IMR-90 (cell line): ENCODE data around the gene RAD51B. TPM values are rescaled to one million over a fixed set of nuclear protein-coding genes. Genes with fewer than 3 reads are reported as not detected.
A peak's percentile ranks its signal among the peaks of the same experiment; 100 is the strongest.

Source experiments
- ATAC-seq: fragments of 200-7000 bp; cut with Tn5 transposase; 2 replicates; pipeline ENCODE4 v1.9.1; 2020; ENCODE audit warnings: low read depth, mild to moderate bottlenecking, moderate library complexity
- BruUV-seq: library from RNA; stranded (reverse); fragments of 400-500 nt; replicated peaks from 2 replicates; lab custom pipeline; 2021; lab: Mats Ljungman, UMichigan
- CTCF ChIA-PET: fragments of 300-600 bp; formaldehyde crosslinking; extraction: SDS; loops from one replicate; lab custom pipeline; 2021; ENCODE audit warnings: antibody characterized with exemption; lab: Yijun Ruan, JAX
- POLR2A ChIA-PET: fragments of 300-600 bp; sonication (Branson Sonifier 250); formaldehyde crosslinking; loops from one replicate; lab custom pipeline; 2022; ENCODE audit warnings: antibody characterized with exemption; ENCODE audit not compliant: unreplicated experiment; lab: Charles Lee
- DNase-seq: peaks from one replicate; pipeline ENCODE4 v3.0.0; 2013
- H2AFZ ChIP-seq: replicated peaks from 2 replicates; pipeline ENCODE3; 2013; ENCODE audit warnings: low read length, mild to moderate bottlenecking; ENCODE audit not compliant: poor library complexity
- H2AK5ac ChIP-seq: 2 replicates; pipeline ENCODE4 v1.6.1; 2013; ENCODE audit warnings: low read depth, low read length, inconsistent platforms
- H2AK9ac ChIP-seq: replicated peaks from 2 replicates; pipeline ENCODE3; 2013; ENCODE audit warnings: mild to moderate bottlenecking, low read depth, low read length, moderate library complexity; ENCODE audit not compliant: poor library complexity
- H2BK120ac ChIP-seq: 2 replicates; pipeline ENCODE4 v1.6.1; 2013; ENCODE audit warnings: low read depth, low read length, inconsistent platforms
- H2BK15ac ChIP-seq: 3 replicates; pipeline ENCODE4 v1.6.1; 2013; ENCODE audit warnings: low read depth, low read length, inconsistent platforms
- H2BK20ac ChIP-seq: 2 replicates; pipeline ENCODE4 v1.6.1; 2013; ENCODE audit warnings: low read depth, mild to moderate bottlenecking, inconsistent platforms, low read length, moderate library complexity
- H2BK5ac ChIP-seq: 2 replicates; pipeline ENCODE4 v1.6.1; 2013; ENCODE audit warnings: mild to moderate bottlenecking, low read depth, low read length, inconsistent platforms; ENCODE audit not compliant: poor library complexity, severe bottlenecking
- H3K14ac ChIP-seq: replicated peaks from 2 replicates; pipeline ENCODE4 v1.6.1; 2013; ENCODE audit warnings: low read depth, low read length, inconsistent platforms
- H3K18ac ChIP-seq: 2 replicates; pipeline ENCODE4 v1.6.1; 2013; ENCODE audit warnings: low read depth, low read length, control low read depth
- H3K23ac ChIP-seq: 2 replicates; pipeline ENCODE4 v1.6.1; 2013; ENCODE audit warnings: low read depth, low read length, inconsistent platforms
- H3K27ac ChIP-seq: 2 replicates; pipeline ENCODE4 v1.5.1; 2013; ENCODE audit warnings: mild to moderate bottlenecking, control low read depth, low read length; ENCODE audit not compliant: insufficient read depth
- H3K27me3 ChIP-seq: 2 replicates; pipeline ENCODE4 v1.6.1; 2013; ENCODE audit warnings: low read length; ENCODE audit not compliant: control insufficient read depth, insufficient read depth
- H3K36me3 ChIP-seq: 2 replicates; pipeline ENCODE4 v1.6.1; 2013; ENCODE audit warnings: low read length, mixed read lengths; ENCODE audit not compliant: control insufficient read depth, insufficient read depth
- H3K4ac ChIP-seq: 2 replicates; pipeline ENCODE4 v1.6.1; 2013; ENCODE audit warnings: low read depth, low read length, inconsistent platforms
- H3K4me1 ChIP-seq: 2 replicates; pipeline ENCODE4 v1.6.1; 2013; ENCODE audit warnings: low read length, mixed read lengths; ENCODE audit not compliant: control insufficient read depth, insufficient read depth
- H3K4me2 ChIP-seq: 2 replicates; pipeline ENCODE4 v1.6.1; 2013; ENCODE audit warnings: low read depth, mild to moderate bottlenecking, control low read depth, low read length, moderate library complexity
- H3K4me3 ChIP-seq: 2 replicates; pipeline ENCODE4 v1.5.1; 2013; ENCODE audit warnings: low read depth, mild to moderate bottlenecking, control low read depth, low read length, moderate library complexity; ENCODE audit not compliant: insufficient read depth
- H3K56ac ChIP-seq: 2 replicates; pipeline ENCODE4 v1.6.1; 2013; ENCODE audit warnings: low read length, inconsistent platforms; ENCODE audit not compliant: insufficient read depth; ENCODE audit errors: extremely low read depth
- H3K79me1 ChIP-seq, 2 experiments: 2 replicates each; pipeline ENCODE4 v1.6.1; 2013; ENCODE audit warnings: low read length in 2 of 2, inconsistent platforms in 1 of 2, low read depth in 1 of 2
- H3K9ac ChIP-seq: 2 replicates; pipeline ENCODE4 v1.6.1; 2013; ENCODE audit warnings: low read depth, low read length, control low read depth
- H3K9me1 ChIP-seq: 2 replicates; pipeline ENCODE4 v1.6.1; 2013; ENCODE audit warnings: low read length, inconsistent platforms; ENCODE audit not compliant: insufficient read depth
- H3K9me3 ChIP-seq: 2 replicates; pipeline ENCODE4 v1.6.1; 2013; ENCODE audit warnings: low read length; ENCODE audit not compliant: control insufficient read depth, insufficient read depth
- H4K20me1 ChIP-seq: 2 replicates; pipeline ENCODE4 v1.6.1; 2013; ENCODE audit warnings: low read length, inconsistent platforms; ENCODE audit not compliant: insufficient read depth
- H4K5ac ChIP-seq: 2 replicates; pipeline ENCODE4 v1.6.1; 2013; ENCODE audit warnings: mild to moderate bottlenecking, low read depth, low read length, control low read depth
- H4K8ac ChIP-seq, 2 experiments: 2 replicates each; pipeline ENCODE4 v1.6.1; 2013; ENCODE audit warnings: low read depth in 2 of 2, low read length in 2 of 2, control low read depth in 1 of 2, inconsistent platforms in 1 of 2
- H4K91ac ChIP-seq: 2 replicates; pipeline ENCODE4 v1.6.1; 2013; ENCODE audit warnings: low read depth, low read length, inconsistent platforms; ENCODE audit not compliant: insufficient read depth
- BHLHE40 ChIP-seq: fragments of 150-350 bp; IDR thresholded peaks from 2 replicates; pipeline ENCODE4 v1.6.1; 2016; ENCODE audit warnings: mild to moderate bottlenecking, low read depth, low read length
- CEBPB ChIP-seq: IDR thresholded peaks from 2 replicates; pipeline ENCODE4 v1.6.1; 2012; ENCODE audit warnings: low read depth, low read length, improper control_type of control experiment
- CHD1 ChIP-seq: IDR thresholded peaks from 2 replicates; pipeline ENCODE4 v1.6.1; 2012; ENCODE audit warnings: low read depth, low read length, improper control_type of control experiment
- FOS ChIP-seq: fragments of 150-350 bp; IDR thresholded peaks from 2 replicates; pipeline ENCODE4 v1.6.1; 2016; ENCODE audit warnings: low read depth, low read length
- MAFK ChIP-seq: IDR thresholded peaks from 2 replicates; pipeline ENCODE4 v1.6.1; 2012; ENCODE audit warnings: low read depth, low read length, improper control_type of control experiment
- MAZ ChIP-seq: IDR thresholded peaks from 2 replicates; pipeline ENCODE4 v1.6.1; 2012; ENCODE audit warnings: low read depth, mild to moderate bottlenecking, low read length, improper control_type of control experiment, moderate library complexity, borderline replicate concordance
- MXI1 ChIP-seq: IDR thresholded peaks from 2 replicates; pipeline ENCODE4 v1.6.1; 2012; ENCODE audit warnings: low read depth, mild to moderate bottlenecking, low read length, moderate library complexity, borderline replicate concordance
- NFE2L2 ChIP-seq: fragments of 150-350 bp; IDR thresholded peaks from 2 replicates; pipeline ENCODE4 v1.6.1; 2016; ENCODE audit warnings: low read depth, mild to moderate bottlenecking, low read length
- POLR2A ChIP-seq: IDR thresholded peaks from 2 replicates; pipeline ENCODE4 v1.6.1; 2012; ENCODE audit warnings: mild to moderate bottlenecking, low read depth, low read length
- RAD21 ChIP-seq: IDR thresholded peaks from 2 replicates; pipeline ENCODE4 v1.6.1; 2012; ENCODE audit warnings: low read length, improper control_type of control experiment
- RCOR1 ChIP-seq: IDR thresholded peaks from 2 replicates; pipeline ENCODE4 v1.6.1; 2012; ENCODE audit warnings: mild to moderate bottlenecking, low read length, improper control_type of control experiment; ENCODE audit not compliant: insufficient replicate concordance
- RFX5 ChIP-seq: IDR thresholded peaks from 2 replicates; pipeline ENCODE4 v1.8.0; 2012; ENCODE audit warnings: low read depth, mild to moderate bottlenecking, low read length, moderate library complexity
- SMC3 ChIP-seq: fragments of 150-350 bp; IDR thresholded peaks from 2 replicates; pipeline ENCODE4 v1.6.1; 2016; ENCODE audit warnings: low read depth, mild to moderate bottlenecking, antibody characterized with exemption, low read length, moderate library complexity
- WGBS, 2 experiments: methylation state at CpG; one replicate each; pipeline versions ENCODE4 v1.1.5 to v1.1.7; 2013; ENCODE audit warnings: missing lambda C conversion rate in 2 of 2; ENCODE audit not compliant: insufficient read length in 1 of 2; ENCODE audit errors: extremely low coverage in 2 of 2; 5-methylcytosine and 5-hydroxymethylcytosine counted together
- dilution Hi-C: fragments of 300-500 bp; cut with HindIII; formaldehyde crosslinking; loops from one replicate; pipeline ENCODE4 v1.14.3; 2018; ENCODE audit warnings: low sequenced_read_pairs; ENCODE audit not compliant: unreplicated experiment
- in situ Hi-C: fragments of 300-500 bp; cut with MboI; formaldehyde crosslinking; loops from 3 replicates; pipeline ENCODE4 v1.14.3; 2019; ENCODE audit warnings: low sequenced_read_pairs, inconsistent platforms, mixed read lengths
- intact Hi-C: fragments of 100-400 bp; cut with micrococcal nuclease; formaldehyde crosslinking; loops from 2 replicates; pipeline ENCODE4 v1.10.0; 2022
- polyA plus RNA-seq, 3 experiments: library from polyadenylated mRNA; depleted of rRNA; stranded (reverse); fragments of >200 nt; gene quantifications; 2 replicates each; pipeline ENCODE4 v1.2.3, GENCODE V29; 2012; ENCODE audit warnings: low replicate concordance in 1 of 3
- total RNA-seq: library from RNA; depleted of rRNA; stranded (reverse); fragments of >200 nt; gene quantifications from 2 replicates; pipeline ENCODE4 v1.2.3, GENCODE V29; 2012
- TF ChIP-seq, protein P1 (sequence below): fragments of 150-350 bp; IDR thresholded peaks from 2 replicates; pipeline ENCODE4 v1.6.1; 2016; ENCODE audit warnings: low read depth, mild to moderate bottlenecking, low read length, moderate library complexity, borderline replicate concordance
- TF ChIP-seq, protein P2 (sequence below): fragments of 150-350 bp; IDR thresholded peaks from 2 replicates; pipeline ENCODE4 v1.6.1; 2017; ENCODE audit warnings: mild to moderate bottlenecking, antibody characterized with exemption, low read length, low read depth
- TF ChIP-seq, protein P3 (sequence below): conservative IDR thresholded peaks from 2 replicates; pipeline ENCODE4 v1.5.1; 2012; ENCODE audit warnings: mild to moderate bottlenecking, low read depth, low read length, improper control_type of control experiment

The RAD51B gene
- total and polyA plus RNA-seq, 2 of the 4 experiments (the other 2 are of a cell fraction): 5.1 to 18.8 TPM

DNA sequence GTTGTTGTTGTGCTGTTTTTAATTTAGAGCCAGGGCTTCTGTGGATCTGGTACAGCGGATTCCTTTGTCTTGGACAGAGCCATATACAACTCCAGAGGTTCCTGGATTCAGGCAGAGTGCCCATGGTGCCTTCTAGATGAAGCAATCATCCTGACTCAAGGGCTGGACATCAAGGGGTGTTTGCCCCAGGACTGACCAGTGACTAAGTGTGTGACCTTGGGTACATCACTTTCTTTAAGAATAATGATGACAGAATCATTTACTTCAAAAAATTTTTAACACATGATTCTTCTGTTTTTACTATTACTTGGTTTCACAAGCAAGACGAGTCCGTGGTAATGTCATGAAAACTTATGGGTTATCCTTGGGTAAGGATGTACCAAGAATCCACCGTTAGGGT lies 576.0 kb downstream of the RAD51B start:
- no TSS peak for BruUV-seq
- Histone ChIP-seq H3K4me2 (no peak overlapping the region), H2AFZ (peak overlapping the region; percentile 18), H2AK5ac (peak overlapping the region; percentile 47; the same call in 1 of the 2 replicates), H3K4me1 (peaks cover 42% of the 10 kb centered on the region), H3K4ac (peak overlapping the region; percentile 10; the same call in 1 of the 2 replicates), H2BK15ac (peak overlapping the region; percentile 60; the same call in 2 of the 3 replicates), H3K27ac (peak overlapping the region; percentile 61; the same call in 1 of the 2 replicates), H2BK120ac (peak overlapping the region; percentile 47; the same call in 1 of the 2 replicates), H3K18ac (peak overlapping the region; percentile 50), H4K5ac (peak overlapping the region; percentile 9; the same call in 1 of the 2 replicates), H3K14ac (peak overlapping the region; percentile 8; the same call in 1 of the 2 replicates), H3K56ac (no peak overlapping the region), H4K8ac (peak overlapping the region; percentile 20 to 29; a peak in 1 of 4 replicates), H3K9me1 (peaks cover 26% of the 10 kb centered on the region), H3K9me3 (no peaks in the 10 kb centered on the region), H3K36me3 (no peaks in the 10 kb centered on the region), H3K9ac (no peak overlapping the region), H2AK9ac (no peak overlapping the region), H2BK20ac (peak overlapping the region; percentile 32), H3K4me3 (no peak overlapping the region), H4K20me1 (no peaks in the 10 kb centered on the region), H2BK5ac (peak overlapping the region; percentile 18), H3K27me3 (no peaks in the 10 kb centered on the region), H3K79me1 (0 out of 4 replicates have a peak, but pooled peaks cover 0 to 3% of the 10 kb centered on the region in 2 experiments), H4K91ac (peak overlapping the region; percentile 31), H3K23ac (no peak overlapping the region; the same call in 1 of the 2 replicates)
- CTCF ChIA-PET: no interaction called here
- in situ Hi-C loops (no loop called here), dilution Hi-C loops (no loop called here), intact Hi-C loops (loop anchor here (2.0 to 10.0 kb wide), 2 partner anchors 259 to 393 kb away; no protein-coding TSS in a partner anchor)
- DNase-seq (peak; percentile 76), ATAC-seq (peak; percentile 27; the same call in 1 of the 2 replicates)
- TF ChIP-seq CHD1 (no peak), CEBPB (peak; percentile 97), RFX5 (no peak), BHLHE40 (no peak), FOS (0 out of 2 replicates have a peak, but pooled peaks have one; percentile 36), NFE2L2 (no peak), MXI1 (no peak), SMC3 (no peak), MAFK (no peak), RCOR1 (no peak), RAD21 (no peak), MAZ (no peak), POLR2A (no peak)
- TF ChIP-seq, protein P1, sequence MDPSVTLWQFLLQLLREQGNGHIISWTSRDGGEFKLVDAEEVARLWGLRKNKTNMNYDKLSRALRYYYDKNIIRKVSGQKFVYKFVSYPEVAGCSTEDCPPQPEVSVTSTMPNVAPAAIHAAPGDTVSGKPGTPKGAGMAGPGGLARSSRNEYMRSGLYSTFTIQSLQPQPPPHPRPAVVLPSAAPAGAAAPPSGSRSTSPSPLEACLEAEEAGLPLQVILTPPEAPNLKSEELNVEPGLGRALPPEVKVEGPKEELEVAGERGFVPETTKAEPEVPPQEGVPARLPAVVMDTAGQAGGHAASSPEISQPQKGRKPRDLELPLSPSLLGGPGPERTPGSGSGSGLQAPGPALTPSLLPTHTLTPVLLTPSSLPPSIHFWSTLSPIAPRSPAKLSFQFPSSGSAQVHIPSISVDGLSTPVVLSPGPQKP: no peak
- TF ChIP-seq, protein P2, sequence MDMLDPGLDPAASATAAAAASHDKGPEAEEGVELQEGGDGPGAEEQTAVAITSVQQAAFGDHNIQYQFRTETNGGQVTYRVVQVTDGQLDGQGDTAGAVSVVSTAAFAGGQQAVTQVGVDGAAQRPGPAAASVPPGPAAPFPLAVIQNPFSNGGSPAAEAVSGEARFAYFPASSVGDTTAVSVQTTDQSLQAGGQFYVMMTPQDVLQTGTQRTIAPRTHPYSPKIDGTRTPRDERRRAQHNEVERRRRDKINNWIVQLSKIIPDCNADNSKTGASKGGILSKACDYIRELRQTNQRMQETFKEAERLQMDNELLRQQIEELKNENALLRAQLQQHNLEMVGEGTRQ: no peak
- TF ChIP-seq, protein P3, sequence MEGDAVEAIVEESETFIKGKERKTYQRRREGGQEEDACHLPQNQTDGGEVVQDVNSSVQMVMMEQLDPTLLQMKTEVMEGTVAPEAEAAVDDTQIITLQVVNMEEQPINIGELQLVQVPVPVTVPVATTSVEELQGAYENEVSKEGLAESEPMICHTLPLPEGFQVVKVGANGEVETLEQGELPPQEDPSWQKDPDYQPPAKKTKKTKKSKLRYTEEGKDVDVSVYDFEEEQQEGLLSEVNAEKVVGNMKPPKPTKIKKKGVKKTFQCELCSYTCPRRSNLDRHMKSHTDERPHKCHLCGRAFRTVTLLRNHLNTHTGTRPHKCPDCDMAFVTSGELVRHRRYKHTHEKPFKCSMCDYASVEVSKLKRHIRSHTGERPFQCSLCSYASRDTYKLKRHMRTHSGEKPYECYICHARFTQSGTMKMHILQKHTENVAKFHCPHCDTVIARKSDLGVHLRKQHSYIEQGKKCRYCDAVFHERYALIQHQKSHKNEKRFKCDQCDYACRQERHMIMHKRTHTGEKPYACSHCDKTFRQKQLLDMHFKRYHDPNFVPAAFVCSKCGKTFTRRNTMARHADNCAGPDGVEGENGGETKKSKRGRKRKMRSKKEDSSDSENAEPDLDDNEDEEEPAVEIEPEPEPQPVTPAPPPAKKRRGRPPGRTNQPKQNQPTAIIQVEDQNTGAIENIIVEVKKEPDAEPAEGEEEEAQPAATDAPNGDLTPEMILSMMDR: no peak
- POLR2A ChIA-PET: no interaction called here
- no CpG with 5 or more reads among the region's 4 CpGs for WGBS, 2 experiments
